NCI-H1694 (cell line): Measurements from ENCODE around the gene ACOT4.
"Not testable (repeated sequence)": the region's sequence is repeated elsewhere in the genome, so short reads cannot be mapped to it uniquely, and the experiment has no call there.

ENCODE experiments used
- DNase-seq: peaks from one replicate; lab custom pipeline; 2025; lab: John Stamatoyannopoulos, UW

The ACOT4 gene

GRCh38 chr14:73577214-73577613 is 14.5 kb upstream of the ACOT4 start:
- not testable (repeated sequence) for DNase-seq

GRCh38 chr14:73582102-73582979 is 9.3 kb upstream of the ACOT4 start:
- DNase-seq = not testable (repeated sequence)

DNA sequence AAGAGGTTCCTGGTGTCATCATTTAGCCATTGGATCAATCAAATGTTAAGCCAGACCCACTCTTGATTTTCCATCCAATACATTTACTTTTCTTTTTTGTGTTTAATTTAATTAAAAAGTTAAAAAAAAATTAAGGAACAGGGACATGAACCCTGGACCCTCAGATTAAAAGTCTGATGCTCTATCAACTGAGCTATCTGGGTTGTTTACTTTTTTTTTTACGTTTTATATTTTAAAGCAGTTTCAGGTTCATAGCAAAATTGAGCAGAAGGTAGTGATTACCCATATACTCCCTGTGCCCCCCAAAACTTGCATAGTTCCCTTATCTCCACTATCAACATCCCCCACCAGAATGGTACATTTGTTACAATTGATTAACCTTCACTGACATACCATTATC is 3.0 kb upstream of the ACOT4 start:
- no peak for DNase-seq

DNA sequence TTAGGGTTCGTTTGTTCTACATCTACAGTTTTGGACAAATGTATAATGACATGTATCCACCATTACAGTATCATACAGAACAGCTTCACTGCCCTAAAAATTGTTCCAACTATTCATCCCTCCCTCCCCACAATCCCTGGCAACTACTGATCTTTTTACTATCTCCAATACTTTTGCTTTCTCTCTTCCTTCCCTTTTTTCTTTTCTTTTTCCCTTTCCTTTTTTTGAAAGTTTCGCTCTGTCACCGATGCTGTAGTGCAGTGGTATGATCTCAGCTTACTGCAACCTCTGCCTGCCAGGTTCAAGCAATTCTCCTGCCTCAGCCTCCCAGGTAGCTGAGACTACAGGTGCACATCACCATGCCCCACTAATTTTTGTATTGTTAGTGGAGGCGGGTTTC is 2.6 kb upstream of the ACOT4 start:
- no peak for DNase-seq

- DNase-seq = not testable (repeated sequence)
These were observed 1.0 kb upstream of the ACOT4 start for GRCh38 chr14:73590673-73591004.

DNA sequence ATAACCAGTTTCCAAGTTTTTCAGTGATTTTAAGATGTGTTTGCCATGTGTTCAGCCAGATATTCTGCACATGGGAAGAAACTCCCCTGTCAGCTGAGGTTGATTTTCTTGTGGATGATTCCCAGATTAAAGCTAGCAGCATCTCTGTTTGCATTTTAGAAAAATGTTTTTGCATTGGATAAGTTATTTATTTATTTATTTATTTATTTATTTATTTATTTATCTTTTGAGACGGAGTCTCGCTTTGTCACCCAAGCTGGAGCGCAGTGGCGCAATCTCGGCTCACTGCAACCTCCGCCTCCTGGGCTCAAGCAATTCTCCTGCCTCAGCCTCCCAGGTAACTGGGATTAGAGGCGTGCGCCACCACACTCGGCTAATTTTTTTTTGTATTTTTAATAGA is 2.8 kb downstream of the ACOT4 start:
- DNase-seq = no peak

DNA sequence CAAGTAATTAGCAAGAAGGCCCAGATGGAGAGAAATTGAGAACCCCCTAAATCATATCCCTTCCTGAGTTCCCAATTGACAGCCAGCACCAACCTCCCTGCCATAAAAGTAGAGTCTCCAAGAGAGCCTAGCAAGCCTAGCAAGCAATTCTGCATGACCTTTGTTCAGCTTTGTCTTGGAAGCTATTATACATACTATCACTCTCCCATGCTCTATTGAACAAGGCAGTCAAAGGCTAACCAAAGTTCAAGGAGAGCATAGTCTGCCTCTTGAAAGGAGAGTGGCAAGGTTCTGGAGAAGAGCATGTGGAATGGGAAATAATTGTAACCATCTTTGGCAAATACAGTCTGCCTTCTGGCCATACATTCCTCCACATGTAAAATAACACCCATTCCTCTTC is 7.8 kb downstream of the ACOT4 start:
- no peak for DNase-seq

DNA sequence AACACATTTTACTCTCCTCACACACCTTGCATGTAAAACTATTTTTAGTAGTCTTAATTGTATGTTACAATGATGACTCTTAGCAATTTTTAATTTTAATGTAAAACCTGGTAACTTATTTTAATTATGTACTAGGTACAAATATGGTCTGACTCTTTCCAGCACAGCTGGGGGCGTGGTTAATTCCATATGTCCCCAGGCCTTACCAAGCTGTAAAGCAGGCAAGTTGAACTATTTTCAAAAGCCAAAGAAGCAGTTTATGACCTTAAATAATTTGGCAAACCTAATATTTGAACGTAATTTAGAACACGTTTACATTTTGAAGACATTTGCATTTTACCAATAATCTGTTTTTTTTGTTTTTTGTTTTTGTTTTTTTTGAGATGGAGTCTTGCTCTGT is 11.3 kb downstream of the ACOT4 start:
- DNase-seq = no peak

GRCh38 chr14:73606271-73606670 is 14.6 kb downstream of the ACOT4 start:
- DNase-seq = no peak

GRCh38 chr14:73607241-73607640 is 15.6 kb downstream of the ACOT4 start:
- no peak for DNase-seq

DNA sequence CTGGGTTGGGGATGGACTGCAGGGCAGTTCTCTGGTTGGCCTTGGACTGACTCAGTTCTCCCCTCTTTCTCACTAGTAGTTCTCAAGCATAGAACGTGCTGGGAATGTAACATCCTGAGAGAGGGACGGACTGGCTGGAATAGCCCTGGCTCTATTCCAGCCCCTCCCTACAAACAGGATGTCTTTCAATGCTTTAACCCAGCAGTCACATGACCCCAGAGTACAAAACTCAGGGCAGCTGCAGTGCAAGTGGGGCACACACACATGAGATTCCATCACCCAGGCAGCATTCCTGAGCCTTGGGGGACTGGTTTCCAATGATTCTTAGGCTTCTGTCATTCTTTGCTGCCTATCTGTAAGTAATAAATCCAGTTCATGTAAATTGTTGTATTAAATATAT is 19.0 kb downstream of the ACOT4 start:
- no peak for DNase-seq

- peak; percentile 90 for DNase-seq
These were observed 20.8 kb downstream of the ACOT4 start, which contains the start of gene ACOT6 for GRCh38 chr14:73612339-73613045. TSS of gene ACOT6 (plus strand) at chr14:73612517. CDS start at chr14:73612572, 55 bp downstream.

DNA sequence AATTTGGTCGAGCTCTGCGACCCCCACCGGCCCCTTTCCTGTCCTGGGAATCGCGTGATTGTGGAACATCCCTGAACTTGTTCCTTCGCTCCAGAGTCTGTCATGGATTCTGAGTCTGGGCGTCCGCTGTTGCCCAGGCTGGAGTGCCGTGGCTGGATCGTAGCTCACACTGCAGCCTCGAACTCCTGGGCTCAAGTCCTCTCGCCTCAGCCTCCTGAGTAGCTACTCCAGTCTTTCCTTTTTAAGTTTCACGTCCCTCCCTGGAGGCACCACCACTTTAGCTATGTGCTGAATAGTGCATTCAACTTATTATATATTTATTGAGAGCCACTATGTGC is 21.3 kb downstream of the ACOT4 start:
- DNase-seq = peak; percentile 32

GRCh38 chr14:73613419-73613963 is 21.8 kb downstream of the ACOT4 start:
- no peak for DNase-seq

GRCh38 chr14:73616831-73617230 is 25.2 kb downstream of the ACOT4 start:
- no peak for DNase-seq

- no peak for DNase-seq
These were observed 27.9 kb downstream of the ACOT4 start for GRCh38 chr14:73619524-73619923.

DNA sequence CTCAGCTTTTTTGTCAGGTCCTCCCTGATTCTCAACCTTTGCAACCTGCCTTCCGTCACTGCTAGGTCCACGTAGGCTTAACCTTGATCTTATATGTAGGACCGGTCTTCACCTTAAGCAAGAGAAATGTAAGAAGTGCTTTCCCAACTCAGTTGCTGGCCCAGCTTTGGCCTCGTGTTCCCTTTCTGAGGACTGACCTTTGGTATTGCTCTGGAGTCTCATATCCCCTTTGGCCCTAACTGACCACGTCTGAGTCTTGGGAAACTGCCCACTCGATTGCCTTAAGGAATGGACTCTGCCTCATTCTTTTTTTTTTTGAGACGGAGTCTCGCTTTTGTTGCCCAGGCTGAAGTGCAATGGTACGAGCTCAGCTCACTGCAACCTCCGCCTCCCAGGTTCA is 28.6 kb downstream of the ACOT4 start:
- DNase-seq = no peak

DNA sequence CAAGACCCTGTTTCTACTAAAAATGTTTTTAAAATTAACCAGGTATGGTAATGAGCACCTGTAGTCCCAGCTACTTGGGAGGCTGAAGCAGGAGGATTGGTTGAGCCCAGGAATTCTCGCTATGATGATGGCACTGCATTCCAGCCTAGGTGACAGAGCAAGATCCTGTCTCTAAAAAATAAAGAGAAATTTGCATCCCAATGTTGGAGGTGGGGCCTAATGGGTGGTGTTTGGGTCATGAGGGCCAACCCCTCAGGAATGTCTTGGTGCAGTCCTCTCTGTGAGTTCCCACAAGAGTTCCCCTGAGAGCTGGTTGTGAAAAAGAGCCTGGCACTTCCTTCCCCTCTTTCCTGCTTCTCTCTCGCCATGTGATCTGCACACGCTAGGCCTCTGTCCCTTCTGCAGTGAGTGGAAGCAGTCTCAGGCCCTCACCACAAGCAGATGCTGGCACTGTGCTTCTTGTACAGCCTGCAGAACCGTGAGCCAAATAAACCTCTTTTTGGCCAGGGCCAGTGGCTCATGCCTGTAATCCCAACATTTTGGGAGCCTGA is 31.9 kb downstream of the ACOT4 start:
- no peak for DNase-seq

DNA sequence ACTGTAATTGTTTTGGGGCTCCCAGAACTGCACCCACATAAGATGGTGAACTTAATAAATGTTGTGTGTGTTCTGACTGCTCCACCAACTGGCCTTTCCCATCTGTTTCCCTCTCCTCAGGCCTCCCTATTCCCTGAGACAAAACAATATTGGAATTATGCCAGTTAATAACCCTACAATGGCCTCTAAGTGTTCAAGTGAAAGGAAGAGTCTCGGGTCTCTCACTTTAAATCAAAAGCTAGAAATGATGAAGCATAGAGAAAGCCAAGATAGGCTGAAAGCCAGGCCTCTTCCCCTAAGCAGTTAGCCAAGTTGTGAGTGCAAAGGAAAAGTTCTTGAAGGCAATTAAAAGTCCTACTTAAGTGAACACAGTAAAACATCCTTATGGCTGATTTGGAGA is 34.0 kb downstream of the ACOT4 start:
- no peak for DNase-seq

DNA sequence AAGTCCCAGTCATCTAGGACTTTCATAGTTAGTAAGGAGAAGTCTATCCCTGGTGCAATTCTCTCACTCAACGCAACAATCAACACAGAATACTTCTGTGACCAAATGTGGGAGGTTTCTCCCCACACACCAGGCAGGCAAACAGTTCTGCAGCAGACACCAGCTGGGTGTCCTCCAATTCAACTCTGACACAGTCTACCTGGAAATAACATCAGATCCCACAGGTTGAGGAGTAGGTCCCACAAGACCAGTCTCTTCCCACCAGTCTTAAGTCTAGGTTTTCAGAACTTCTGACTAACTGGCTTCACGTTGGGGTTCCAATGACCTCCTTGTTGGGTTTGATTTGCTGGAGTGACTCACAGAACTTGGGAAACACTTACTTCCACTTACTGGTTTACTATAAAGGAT is 35.5 kb downstream of the ACOT4 start:
- no peak for DNase-seq

DNA sequence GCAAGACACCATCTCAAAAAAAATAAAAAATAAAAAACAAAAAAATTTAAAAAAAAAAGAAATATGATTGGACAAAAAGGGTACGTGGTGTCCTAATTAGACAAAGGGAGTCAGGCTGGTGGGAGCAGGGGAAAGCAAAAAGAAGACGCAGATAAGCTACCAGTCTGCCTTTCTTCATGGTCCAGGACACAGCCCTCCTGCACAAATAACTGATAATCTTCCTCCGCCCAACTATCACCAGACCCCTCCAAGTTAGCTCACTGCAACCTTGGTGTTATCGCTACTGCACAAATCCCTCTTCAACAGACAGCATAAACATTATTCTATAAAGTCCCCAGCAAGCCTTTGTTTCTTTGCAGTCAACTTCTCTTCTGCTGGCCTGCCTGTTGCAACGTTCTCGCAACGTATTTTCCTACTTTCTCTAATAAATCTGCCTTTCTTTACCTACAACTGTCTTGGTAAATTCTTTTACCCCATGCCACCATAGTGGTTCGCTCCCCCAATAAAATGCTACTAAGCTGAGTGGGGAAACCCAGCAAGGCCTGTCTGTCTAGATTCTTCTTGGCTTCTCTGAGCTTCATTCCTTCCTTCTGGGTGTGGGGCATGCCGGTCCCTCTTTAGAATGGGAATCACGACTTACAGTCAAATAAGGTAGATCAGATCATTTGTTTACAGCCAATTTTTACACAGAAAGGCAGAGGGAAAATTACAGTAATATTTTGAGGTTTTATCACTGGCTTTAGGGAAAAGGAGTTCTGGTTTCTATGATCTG is 38.5 kb downstream of the ACOT4 start:
- no peak for DNase-seq
